SK-N-SH (cell line): ENCODE data around the gene HRH3. TPM values are rescaled to one million over a fixed set of nuclear protein-coding genes. Genes with fewer than 3 reads are reported as not detected.

ENCODE experiments used
- CTCF ChIA-PET: fragments of 300-600, 350-600 bp; formaldehyde crosslinking; extraction: SDS; loops from one replicate; lab custom pipeline; 2021; lab: Yijun Ruan, JAX
- POLR2A ChIA-PET: fragments of 350-600 bp; sonication (Branson Sonifier 250); formaldehyde crosslinking; extraction: SDS; loops from one replicate; lab custom pipeline; 2020; ENCODE audit warnings: antibody characterized with exemption, inconsistent platforms; lab: Yijun Ruan, JAX
- DNase-seq: peaks from one replicate; pipeline ENCODE4 v3.0.0; 2012
- H2AFZ ChIP-seq: fragments of 200-600 bp; sonication (generic); 2 replicates; pipeline ENCODE4 v1.8.1; 2016; ENCODE audit warnings: antibody characterized with exemption, mild to moderate bottlenecking, low read depth
- H3F3A ChIP-seq: fragments of 200-600 bp; sonication (generic); replicated peaks from 2 replicates; pipeline ENCODE3; 2016; ENCODE audit warnings: antibody characterized with exemption, mild to moderate bottlenecking; ENCODE audit not compliant: insufficient read depth
- H3K27ac ChIP-seq, 2 experiments: fragments of 200-500 bp in 1 of 2; fragments of 200-600 bp in 1 of 2; sonication (Bioruptor generic) in 1 of 2; sonication (generic), shearing (Covaris generic) in 1 of 2; 2 replicates each; pipeline versions ENCODE4 v1.5.1 to v1.6.1; 2014 to 2016; ENCODE audit warnings: low read depth in 2 of 2, inconsistent platforms in 1 of 2, low read length in 1 of 2, mild to moderate bottlenecking in 1 of 2, mixed read lengths in 1 of 2
- H3K27me3 ChIP-seq: fragments of 200-600 bp; sonication (generic), shearing (Covaris generic); 2 replicates; pipeline ENCODE4 v1.6.1; 2016; ENCODE audit warnings: mixed run types; ENCODE audit not compliant: insufficient read depth
- H3K36me3 ChIP-seq, 2 experiments: fragments of 200-500 bp in 1 of 2; fragments of 200-600 bp in 1 of 2; sonication (Bioruptor generic) in 1 of 2; sonication (generic) in 1 of 2; replicated peaks in 1 of 2; 2 replicates each; pipeline versions ENCODE3 to v1.5.1; 2014 to 2016; ENCODE audit warnings: low read length in 1 of 2, mild to moderate bottlenecking in 1 of 2; ENCODE audit not compliant: insufficient read depth in 2 of 2, control insufficient read depth in 1 of 2
- H3K4me1 ChIP-seq, 2 experiments: fragments of 200-500 bp in 1 of 2; fragments of 200-600 bp in 1 of 2; sonication (Bioruptor generic) in 1 of 2; sonication (generic), shearing (Covaris generic) in 1 of 2; 2 replicates each; pipeline versions ENCODE4 v1.5.1 to v1.6.1; 2014 to 2016; ENCODE audit warnings: low read depth in 1 of 2, low read length in 1 of 2, mixed run types in 1 of 2; ENCODE audit not compliant: insufficient read depth in 2 of 2, control insufficient read depth in 1 of 2
- H3K4me2 ChIP-seq: fragments of 200-600 bp; sonication (generic), shearing (Covaris generic); 2 replicates; pipeline ENCODE4 v1.6.1; 2017; ENCODE audit warnings: mixed run types
- H3K4me3 ChIP-seq, 2 experiments: fragments of 200-500 bp in 1 of 2; fragments of 200-600 bp in 1 of 2; sonication (Bioruptor generic) in 1 of 2; sonication (generic), shearing (Covaris generic) in 1 of 2; 2 replicates each; pipeline versions ENCODE4 v1.5.1 to v1.8.1; 2014 to 2016; ENCODE audit warnings: low read depth in 2 of 2, inconsistent platforms in 1 of 2, low read length in 1 of 2, mild to moderate bottlenecking in 1 of 2, mixed read lengths in 1 of 2, moderate library complexity in 1 of 2
- H3K79me2 ChIP-seq: fragments of 200-600 bp; sonication (generic); 2 replicates; pipeline ENCODE4 v1.8.1; 2017; ENCODE audit warnings: mild to moderate bottlenecking; ENCODE audit not compliant: insufficient read depth
- H3K9ac ChIP-seq: fragments of 200-600 bp; sonication (generic); 2 replicates; pipeline ENCODE4 v1.6.1; 2017; ENCODE audit warnings: mixed run types
- H3K9me2 ChIP-seq: fragments of 200-600 bp; sonication (generic); 2 replicates; pipeline ENCODE4 v1.6.1; 2017; ENCODE audit warnings: mixed run types
- H3K9me3 ChIP-seq: fragments of 200-600 bp; sonication (generic); 2 replicates; pipeline ENCODE4 v1.6.1; 2017; ENCODE audit warnings: mixed run types, mild to moderate bottlenecking, moderate library complexity
- H4K20me1 ChIP-seq: fragments of 200-600 bp; sonication (generic); 2 replicates; pipeline ENCODE4 v1.6.1; 2017; ENCODE audit warnings: mild to moderate bottlenecking, mixed run types; ENCODE audit not compliant: insufficient read depth
- FOSL2 ChIP-seq: IDR thresholded peaks from 2 replicates; pipeline ENCODE4 v1.4.0; 2012; ENCODE audit warnings: low read depth, mild to moderate bottlenecking, moderate library complexity, borderline replicate concordance
- NFIC ChIP-seq: IDR thresholded peaks from 2 replicates; pipeline ENCODE4 v1.4.0; 2012; ENCODE audit warnings: borderline replicate concordance
- NRF1 ChIP-seq: IDR thresholded peaks from 2 replicates; pipeline ENCODE4 v1.6.1; 2012; ENCODE audit warnings: low read depth, mild to moderate bottlenecking, low read length
- POLR2AphosphoS5 ChIP-seq: IDR thresholded peaks from 2 replicates; pipeline ENCODE4 v1.6.1; 2012; ENCODE audit warnings: low read depth, low read length
- WGBS: methylation state at CpG from one replicate; pipeline ENCODE4 v1.1.6; 2017; ENCODE audit warnings: low lambda C conversion rate; 5-methylcytosine and 5-hydroxymethylcytosine counted together
- polyA plus RNA-seq, 3 experiments: library from polyadenylated mRNA; depleted of rRNA; stranded (reverse); fragments of >200 nt; gene quantifications; 2 replicates each; pipeline ENCODE4 v1.2.3, GENCODE V29; 2012
- TF ChIP-seq, protein P1 (sequence below): IDR thresholded peaks from 2 replicates; pipeline ENCODE4 v1.4.0; 2012; ENCODE audit warnings: low read depth, borderline replicate concordance
- TF ChIP-seq, protein P2 (sequence below): fragments of 150-350 bp; IDR thresholded peaks from 2 replicates; pipeline ENCODE4 v1.6.1; 2017; ENCODE audit warnings: antibody characterized with exemption, low read length, low read depth, borderline replicate concordance
- TF ChIP-seq, protein P3 (sequence below): IDR thresholded peaks from 2 replicates; pipeline ENCODE4; 2012

HRH3 gene
- polyA plus RNA-seq, 1 of the 3 experiments (the other 2 are of a cell fraction), result 0.02 TPM

DNA sequence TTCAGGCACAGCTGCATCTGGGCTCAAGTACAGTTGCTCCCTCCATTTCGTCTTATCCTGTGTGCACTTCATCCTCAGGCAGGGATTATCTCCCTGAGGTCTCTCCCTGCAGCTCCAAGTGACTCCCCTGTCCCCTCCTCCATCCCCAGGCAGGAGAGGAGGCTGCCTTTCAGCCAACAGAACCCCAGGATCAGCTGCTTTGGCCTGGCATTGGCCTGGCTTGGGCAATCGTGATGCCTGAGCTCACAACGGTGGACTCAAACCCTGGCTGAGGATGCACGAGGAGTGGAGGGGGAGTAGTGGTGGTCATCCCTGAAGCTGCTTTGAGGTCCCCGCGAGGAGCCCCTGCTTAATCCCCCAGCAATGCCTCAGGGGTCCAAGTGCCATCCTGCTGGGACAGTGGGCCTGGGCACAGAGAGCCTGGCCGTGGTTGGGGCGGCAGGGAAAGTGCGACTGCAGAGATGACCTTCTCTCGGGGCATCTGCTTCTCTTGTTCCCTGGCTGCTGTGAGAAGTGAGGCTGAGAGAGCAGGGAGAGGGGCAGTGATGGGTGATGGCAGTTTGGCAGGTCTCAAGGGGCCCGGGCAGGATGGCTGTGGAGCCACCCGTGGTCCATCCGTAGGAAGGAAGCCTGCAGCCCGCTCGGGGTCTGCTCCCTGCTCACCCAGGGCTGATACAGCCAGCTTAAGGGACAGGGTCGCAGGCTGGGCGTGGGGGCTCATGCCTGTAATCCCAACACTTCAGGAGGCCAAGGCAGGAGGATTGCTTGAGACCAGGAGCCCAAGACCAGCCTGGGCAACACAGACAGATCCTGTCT is 6.0 kb upstream of the HRH3 start (continued):
- TF ChIP-seq, protein P1, sequence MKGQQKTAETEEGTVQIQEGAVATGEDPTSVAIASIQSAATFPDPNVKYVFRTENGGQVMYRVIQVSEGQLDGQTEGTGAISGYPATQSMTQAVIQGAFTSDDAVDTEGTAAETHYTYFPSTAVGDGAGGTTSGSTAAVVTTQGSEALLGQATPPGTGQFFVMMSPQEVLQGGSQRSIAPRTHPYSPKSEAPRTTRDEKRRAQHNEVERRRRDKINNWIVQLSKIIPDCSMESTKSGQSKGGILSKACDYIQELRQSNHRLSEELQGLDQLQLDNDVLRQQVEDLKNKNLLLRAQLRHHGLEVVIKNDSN, result no peak

DNA sequence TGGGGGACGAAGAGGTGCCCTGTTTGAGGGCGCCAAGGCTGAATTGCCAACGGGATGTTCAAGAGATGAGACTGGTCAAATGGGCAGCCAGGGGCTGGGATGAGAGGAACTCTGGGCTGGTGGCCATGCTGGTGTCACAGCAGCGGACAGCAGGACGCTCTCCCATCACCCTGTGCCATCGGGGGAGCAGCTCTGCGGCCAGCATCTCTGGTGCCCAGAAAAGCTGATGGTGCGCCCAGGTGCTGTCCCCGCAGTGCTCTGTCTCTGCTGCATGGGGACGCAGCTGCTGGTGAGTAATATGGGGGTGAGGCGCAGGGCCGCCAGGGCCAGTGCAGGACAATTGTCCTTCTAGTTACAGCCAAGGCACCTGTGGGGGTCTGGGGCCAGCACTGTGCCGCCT is 4.9 kb upstream of the HRH3 start:
- Histone ChIP-seq H3K36me3 (no peaks in the 10 kb centered on the region), H3K4me2 (no peak overlapping the region), H3K79me2 (no peaks in the 10 kb centered on the region), H3K9me2 (no peaks in the 10 kb centered on the region), H3K9ac (no peak overlapping the region), H3F3A (peaks cover 7% of the 10 kb centered on the region), H3K4me3 (no peak overlapping the region), H4K20me1 (0 out of 2 replicates have a peak, but pooled peaks cover 8% of the 10 kb centered on the region), H3K9me3 (no peaks in the 10 kb centered on the region), H3K4me1 (peaks cover 0 to 12% of the 10 kb centered on the region in 2 experiments; a peak in 1 of 4 replicates), H2AFZ (no peak overlapping the region), H3K27ac (no peak overlapping the region), H3K27me3 (peaks cover 30% of the 10 kb centered on the region)
- no peak for DNase-seq
- WGBS, result 66% methylated on average over 4 of the region's 13 CpGs
- ChIA-PET CTCF (interaction anchor here (1.1 to 1.2 kb wide), 2 partner anchors 81 to 157 kb away, joined by 3 read pairs; no protein-coding TSS in a partner anchor), POLR2A (no interaction called here)
- TF ChIP-seq, protein P2, sequence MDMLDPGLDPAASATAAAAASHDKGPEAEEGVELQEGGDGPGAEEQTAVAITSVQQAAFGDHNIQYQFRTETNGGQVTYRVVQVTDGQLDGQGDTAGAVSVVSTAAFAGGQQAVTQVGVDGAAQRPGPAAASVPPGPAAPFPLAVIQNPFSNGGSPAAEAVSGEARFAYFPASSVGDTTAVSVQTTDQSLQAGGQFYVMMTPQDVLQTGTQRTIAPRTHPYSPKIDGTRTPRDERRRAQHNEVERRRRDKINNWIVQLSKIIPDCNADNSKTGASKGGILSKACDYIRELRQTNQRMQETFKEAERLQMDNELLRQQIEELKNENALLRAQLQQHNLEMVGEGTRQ, result no peak
- no peak for TF ChIP-seq FOSL2
- no peak for TF ChIP-seq NRF1

DNA sequence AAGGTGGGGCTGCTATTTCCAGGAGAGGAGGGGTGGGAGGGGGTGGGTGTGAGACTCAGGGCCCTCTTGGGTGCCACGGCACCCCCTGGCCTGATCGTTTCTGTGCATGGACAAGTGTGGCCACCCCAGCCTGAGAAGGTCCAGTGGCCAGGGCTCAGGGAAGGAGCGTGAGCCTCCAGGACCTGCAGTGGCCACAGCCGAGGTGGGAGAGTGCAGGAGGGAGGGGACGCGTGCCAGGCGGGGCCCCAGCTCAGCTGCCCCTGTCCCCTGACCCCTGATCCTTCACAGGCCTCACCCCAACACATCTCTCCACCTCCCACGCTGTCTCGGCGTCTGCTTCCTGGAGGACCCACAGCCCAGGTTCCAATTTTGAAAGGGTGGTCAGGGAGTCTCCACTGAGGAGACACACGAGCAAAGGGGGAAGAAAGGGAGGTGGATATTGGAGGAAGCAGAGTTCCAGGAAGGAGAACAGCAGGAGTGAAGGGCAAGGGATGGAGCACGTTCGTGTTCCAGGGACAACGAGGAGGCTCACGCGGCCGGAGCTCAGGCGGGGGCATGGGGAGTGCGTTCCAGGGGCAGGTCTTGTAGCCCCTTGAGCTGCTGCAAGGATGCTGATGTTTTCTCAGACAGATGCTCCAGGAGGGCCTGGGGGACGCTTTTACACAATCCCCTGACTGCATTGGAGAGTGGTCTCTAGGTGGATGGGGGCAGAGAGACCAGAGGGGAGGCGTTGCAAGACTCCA is 4.2 kb upstream of the HRH3 start:
- no peak for DNase-seq
- Histone ChIP-seq H3K9me3 (no peaks in the 10 kb centered on the region), H3K79me2 (no peaks in the 10 kb centered on the region), H4K20me1 (0 out of 2 replicates have a peak, but pooled peaks cover 8% of the 10 kb centered on the region), H3K4me3 (no peak overlapping the region), H3K36me3 (no peaks in the 10 kb centered on the region), H3K4me1 (peaks cover 0 to 14% of the 10 kb centered on the region in 2 experiments; a peak in 1 of 4 replicates), H3K9me2 (no peaks in the 10 kb centered on the region), H3K9ac (no peak overlapping the region), H2AFZ (no peak overlapping the region), H3K27me3 (peaks cover 33% of the 10 kb centered on the region), H3K27ac (no peak overlapping the region), H3F3A (peaks cover 2% of the 10 kb centered on the region), H3K4me2 (no peak overlapping the region)
- CTCF ChIA-PET, result interaction anchor here (1.1 to 1.2 kb wide), 2 partner anchors 80 to 158 kb away, joined by 3 read pairs; no protein-coding TSS in a partner anchor
- no peak for TF ChIP-seq NRF1
- TF ChIP-seq, protein P3, sequence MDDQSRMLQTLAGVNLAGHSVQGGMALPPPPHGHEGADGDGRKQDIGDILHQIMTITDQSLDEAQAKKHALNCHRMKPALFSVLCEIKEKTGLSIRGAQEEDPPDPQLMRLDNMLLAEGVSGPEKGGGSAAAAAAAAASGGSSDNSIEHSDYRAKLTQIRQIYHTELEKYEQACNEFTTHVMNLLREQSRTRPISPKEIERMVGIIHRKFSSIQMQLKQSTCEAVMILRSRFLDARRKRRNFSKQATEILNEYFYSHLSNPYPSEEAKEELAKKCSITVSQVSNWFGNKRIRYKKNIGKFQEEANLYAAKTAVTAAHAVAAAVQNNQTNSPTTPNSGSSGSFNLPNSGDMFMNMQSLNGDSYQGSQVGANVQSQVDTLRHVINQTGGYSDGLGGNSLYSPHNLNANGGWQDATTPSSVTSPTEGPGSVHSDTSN, result no peak
- no peak for TF ChIP-seq POLR2AphosphoS5
- TF ChIP-seq NFIC, result no peak
- 54% methylated on average over 21 of the region's 21 CpGs for WGBS
- POLR2A ChIA-PET, result no interaction called here
